OCI-M2 (cell line): ENCODE measurements around the gene IGF2BP3.
"Not testable (repeated sequence)": the region's sequence is repeated elsewhere in the genome, so short reads cannot be mapped to it uniquely, and the experiment has no call there.

Experiments
- DNase-seq: peaks from one replicate; lab custom pipeline; 2025; ENCODE audit not compliant: unreplicated experiment; lab: John Stamatoyannopoulos, UW

Gene IGF2BP3

GRCh38 chr7:23426876-23427275 is 43.4 kb downstream of the IGF2BP3 start:
- no peak for DNase-seq

- DNase-seq, result no peak
Observed at GRCh38 chr7:23422909-23423308, 47.4 kb downstream of the IGF2BP3 start.

GRCh38 chr7:23422384-23422783 is 47.9 kb downstream of the IGF2BP3 start:
- no peak for DNase-seq

GRCh38 chr7:23419845-23420244 is 50.4 kb downstream of the IGF2BP3 start:
- no peak for DNase-seq

- no peak for DNase-seq
Observed at GRCh38 chr7:23419160-23419559, 51.1 kb downstream of the IGF2BP3 start.

GRCh38 chr7:23418046-23418445 is 52.2 kb downstream of the IGF2BP3 start:
- DNase-seq, result no peak

GRCh38 chr7:23415198-23415597 is 55.1 kb downstream of the IGF2BP3 start:
- DNase-seq, result no peak

GRCh38 chr7:23410446-23411183 is 59.7 kb downstream of the IGF2BP3 start:
- no peak for DNase-seq

GRCh38 chr7:23406564-23406963 is 63.7 kb downstream of the IGF2BP3 start:
- not testable (repeated sequence) for DNase-seq

- no peak for DNase-seq
Observed at GRCh38 chr7:23405240-23405618, 65.1 kb downstream of the IGF2BP3 start.

- no peak for DNase-seq
Observed at GRCh38 chr7:23404546-23405239, 65.6 kb downstream of the IGF2BP3 start.

GRCh38 chr7:23403970-23404369 is 66.3 kb downstream of the IGF2BP3 start:
- no peak for DNase-seq

- DNase-seq, result not testable (repeated sequence)
Observed at GRCh38 chr7:23398090-23398489, 72.2 kb downstream of the IGF2BP3 start.

GRCh38 chr7:23397241-23397640 is 73.0 kb downstream of the IGF2BP3 start:
- no peak for DNase-seq

- DNase-seq, result no peak
Observed at GRCh38 chr7:23396222-23397015, 73.9 kb downstream of the IGF2BP3 start.

- DNase-seq, result no peak
Observed at GRCh38 chr7:23394488-23395171, 75.7 kb downstream of the IGF2BP3 start.

GRCh38 chr7:23393636-23394035 is 76.7 kb downstream of the IGF2BP3 start:
- no peak for DNase-seq

GRCh38 chr7:23389701-23390100 is 80.6 kb downstream of the IGF2BP3 start:
- DNase-seq, result no peak

GRCh38 chr7:23387583-23387982 is 82.7 kb downstream of the IGF2BP3 start:
- DNase-seq, result no peak

- no peak for DNase-seq
Observed at GRCh38 chr7:23385140-23385539, 85.2 kb downstream of the IGF2BP3 start.

GRCh38 chr7:23383225-23383624 is 87.1 kb downstream of the IGF2BP3 start:
- no peak for DNase-seq
